ENCODE results near the gene CTDP1. TPM values are rescaled to one million over a fixed set of nuclear protein-coding genes. Genes with fewer than 3 reads are reported as not detected.

The CTDP1 gene
- total and polyA plus RNA-seq, 9 donors: 7.4 to 10.7 (median 9.7) TPM

GRCh38 chr18:79779700-79780190, 100.1 kb downstream of the CTDP1 start:
- WGBS (ENCODE audit: insufficient coverage): 83% methylated on average over 15 of the region's 18 CpGs
- no peaks in the 10 kb centered on the region for H3K36me3 ChIP-seq (ENCODE audit: control insufficient read depth, insufficient read depth, low read length)
- H3K4me3 ChIP-seq (ENCODE audit: low read length): no peak overlapping the region
- no peak for DNase-seq
- no peak overlapping the region for H3K27ac ChIP-seq (ENCODE audit: low read length)
- no peaks in the 10 kb centered on the region for H3K4me1 ChIP-seq (ENCODE audit: control insufficient read depth, insufficient read depth, low read length)
- H3K9me3 ChIP-seq (replicated peaks; ENCODE audit: control insufficient read depth, low read depth, low read length): no peaks in the 10 kb centered on the region
- H3K27me3 ChIP-seq (ENCODE audit: control insufficient read depth, insufficient read depth, low read length): peaks cover 37% of the 10 kb centered on the region

- H3K4me3 ChIP-seq (ENCODE audit: low read length): no peak overlapping the region
- H3K27ac ChIP-seq (ENCODE audit: low read length): no peak overlapping the region
- H3K9me3 ChIP-seq (replicated peaks; ENCODE audit: control insufficient read depth, low read depth, low read length): no peaks in the 10 kb centered on the region
- DNase-seq: no peak
- WGBS (ENCODE audit: insufficient coverage): 66% methylated on average over 3 of the region's 8 CpGs
- H3K27me3 ChIP-seq (ENCODE audit: control insufficient read depth, insufficient read depth, low read length): peaks cover 43% of the 10 kb centered on the region
- H3K4me1 ChIP-seq (ENCODE audit: control insufficient read depth, insufficient read depth, low read length): peaks cover 6% of the 10 kb centered on the region
- no peaks in the 10 kb centered on the region for H3K36me3 ChIP-seq (ENCODE audit: control insufficient read depth, insufficient read depth, low read length)
Observed at GRCh38 chr18:79780547-79780946, 100.9 kb downstream of the CTDP1 start.

- Histone ChIP-seq H3K27me3 (ENCODE audit: control insufficient read depth, insufficient read depth, low read length) (peaks cover 48% of the 10 kb centered on the region), H3K9me3 (replicated peaks; ENCODE audit: control insufficient read depth, low read depth, low read length) (no peaks in the 10 kb centered on the region), H3K36me3 (ENCODE audit: control insufficient read depth, insufficient read depth, low read length) (no peaks in the 10 kb centered on the region), H3K4me1 (ENCODE audit: control insufficient read depth, insufficient read depth, low read length) (peaks cover 6% of the 10 kb centered on the region), H3K4me3 (ENCODE audit: low read length) (no peak overlapping the region), H3K27ac (ENCODE audit: low read length) (no peak overlapping the region)
- WGBS (ENCODE audit: insufficient coverage): 78% methylated on average over 14 of the region's 17 CpGs
- no peak for DNase-seq
Observed at GRCh38 chr18:79781331-79781941, 101.8 kb downstream of the CTDP1 start.

GRCh38 chr18:79782566-79783308, 103.1 kb downstream of the CTDP1 start:
- Histone ChIP-seq H3K27ac (ENCODE audit: low read length) (no peak overlapping the region), H3K4me3 (ENCODE audit: low read length) (no peak overlapping the region), H3K36me3 (ENCODE audit: control insufficient read depth, insufficient read depth, low read length) (no peaks in the 10 kb centered on the region), H3K27me3 (ENCODE audit: control insufficient read depth, insufficient read depth, low read length) (peaks cover 55% of the 10 kb centered on the region), H3K9me3 (replicated peaks; ENCODE audit: control insufficient read depth, low read depth, low read length) (no peaks in the 10 kb centered on the region), H3K4me1 (ENCODE audit: control insufficient read depth, insufficient read depth, low read length) (peaks cover 6% of the 10 kb centered on the region)
- DNase-seq: no peak
- 82% methylated on average over 41 of the region's 43 CpGs for whole genome bisulfite sequencing (ENCODE audit: insufficient coverage)

- H3K27me3 ChIP-seq (ENCODE audit: control insufficient read depth, insufficient read depth, low read length): peaks cover 58% of the 10 kb centered on the region
- no peak overlapping the region for H3K4me3 ChIP-seq (ENCODE audit: low read length)
- no peaks in the 10 kb centered on the region for H3K9me3 ChIP-seq (replicated peaks; ENCODE audit: control insufficient read depth, low read depth, low read length)
- 78% methylated on average over 36 of the region's 42 CpGs for WGBS (ENCODE audit: insufficient coverage)
- peaks cover 10% of the 10 kb centered on the region for H3K4me1 ChIP-seq (ENCODE audit: control insufficient read depth, insufficient read depth, low read length)
- H3K36me3 ChIP-seq (ENCODE audit: control insufficient read depth, insufficient read depth, low read length): no peaks in the 10 kb centered on the region
- DNase-seq: no peak
- H3K27ac ChIP-seq (ENCODE audit: low read length): no peak overlapping the region
Observed at GRCh38 chr18:79784071-79784913, 104.7 kb downstream of the CTDP1 start.

GRCh38 chr18:79784965-79785770, 105.6 kb downstream of the CTDP1 start:
- no peak overlapping the region for H3K4me3 ChIP-seq (ENCODE audit: low read length)
- H3K27ac ChIP-seq (ENCODE audit: low read length): no peak overlapping the region
- no peak for DNase-seq
- peaks cover 10% of the 10 kb centered on the region for H3K4me1 ChIP-seq (ENCODE audit: control insufficient read depth, insufficient read depth, low read length)
- H3K36me3 ChIP-seq (ENCODE audit: control insufficient read depth, insufficient read depth, low read length): no peaks in the 10 kb centered on the region
- peaks cover 67% of the 10 kb centered on the region for H3K27me3 ChIP-seq (ENCODE audit: control insufficient read depth, insufficient read depth, low read length)
- H3K9me3 ChIP-seq (replicated peaks; ENCODE audit: control insufficient read depth, low read depth, low read length): no peaks in the 10 kb centered on the region
- 43% methylated on average over 27 of the region's 32 CpGs for WGBS (ENCODE audit: insufficient coverage)

GRCh38 chr18:79785831-79786230, 106.2 kb downstream of the CTDP1 start:
- 81% methylated on average over 6 of the region's 12 CpGs for WGBS (ENCODE audit: insufficient coverage)
- Histone ChIP-seq H3K9me3 (replicated peaks; ENCODE audit: control insufficient read depth, low read depth, low read length) (no peaks in the 10 kb centered on the region), H3K36me3 (ENCODE audit: control insufficient read depth, insufficient read depth, low read length) (no peaks in the 10 kb centered on the region), H3K4me1 (ENCODE audit: control insufficient read depth, insufficient read depth, low read length) (peaks cover 10% of the 10 kb centered on the region), H3K4me3 (ENCODE audit: low read length) (no peak overlapping the region), H3K27ac (ENCODE audit: low read length) (no peak overlapping the region), H3K27me3 (ENCODE audit: control insufficient read depth, insufficient read depth, low read length) (peaks cover 74% of the 10 kb centered on the region)
- no peak for DNase-seq

GRCh38 chr18:79786304-79786703, 106.7 kb downstream of the CTDP1 start:
- Histone ChIP-seq H3K27me3 (ENCODE audit: control insufficient read depth, insufficient read depth, low read length) (peaks cover 78% of the 10 kb centered on the region), H3K36me3 (ENCODE audit: control insufficient read depth, insufficient read depth, low read length) (no peaks in the 10 kb centered on the region), H3K4me1 (ENCODE audit: control insufficient read depth, insufficient read depth, low read length) (peaks cover 13% of the 10 kb centered on the region), H3K27ac (ENCODE audit: low read length) (no peak overlapping the region), H3K9me3 (replicated peaks; ENCODE audit: control insufficient read depth, low read depth, low read length) (no peaks in the 10 kb centered on the region), H3K4me3 (ENCODE audit: low read length) (no peak overlapping the region)
- no peak for DNase-seq
- WGBS (ENCODE audit: insufficient coverage): 79% methylated on average over 11 of the region's 14 CpGs

GRCh38 chr18:79786786-79787526, 107.4 kb downstream of the CTDP1 start:
- Histone ChIP-seq H3K4me3 (ENCODE audit: low read length) (no peak overlapping the region), H3K4me1 (ENCODE audit: control insufficient read depth, insufficient read depth, low read length) (peaks cover 20% of the 10 kb centered on the region), H3K27me3 (ENCODE audit: control insufficient read depth, insufficient read depth, low read length) (peaks cover 85% of the 10 kb centered on the region), H3K9me3 (replicated peaks; ENCODE audit: control insufficient read depth, low read depth, low read length) (no peaks in the 10 kb centered on the region), H3K27ac (ENCODE audit: low read length) (no peak overlapping the region), H3K36me3 (ENCODE audit: control insufficient read depth, insufficient read depth, low read length) (no peaks in the 10 kb centered on the region)
- WGBS (ENCODE audit: insufficient coverage): 69% methylated on average over 19 of the region's 22 CpGs
- no peak for DNase-seq
